Measurements from ENCODE around the gene ENTPD7.

- TF ChIP-seq CTCF (IDR thresholded peaks at IDR 0.05; ENCODE audit: borderline replicate concordance, extremely low read depth, low read length, poor library complexity, severe bottlenecking) (no peak), EZH2 (IDR thresholded peaks at IDR 0.05; ENCODE audit: borderline replicate concordance, low read depth, low read length, severe bottlenecking) (no peak)
These were observed 41.3 kb downstream of the ENTPD7 start for GRCh38 chr10:99700649-99701048.
